Colon (tissue), 2 donors: ENCODE measurements around the gene TP53TG5.

Experiments
- FAIRE-seq: peaks from 2 replicates; lab custom pipeline; 2012; peaks lifted over from hg19 to GRCh38; lab: Jason Lieb, UNC
- donor health status: control.
- donor health status: control.

Gene TP53TG5

GRCh38 chr20:45345104-45345936 lies 32.8 kb downstream of the TP53TG5 start:
- no peak for FAIRE-seq

GRCh38 chr20:45344168-45344860 lies 33.8 kb downstream of the TP53TG5 start:
- no peak for FAIRE-seq

GRCh38 chr20:45343532-45344167 lies 34.5 kb downstream of the TP53TG5 start:
- FAIRE-seq: no peak

GRCh38 chr20:45342855-45343531 lies 35.1 kb downstream of the TP53TG5 start:
- no peak for FAIRE-seq

- FAIRE-seq: no peak
Observed at GRCh38 chr20:45341939-45342854, 35.9 kb downstream of the TP53TG5 start.

- no peak for FAIRE-seq
Observed at GRCh38 chr20:45341579-45341938, 36.6 kb downstream of the TP53TG5 start.

- no peak for FAIRE-seq
Observed at GRCh38 chr20:45340951-45341350, 37.2 kb downstream of the TP53TG5 start.

- no peak for FAIRE-seq
Observed at GRCh38 chr20:45340236-45340847, 37.8 kb downstream of the TP53TG5 start.

GRCh38 chr20:45339799-45340198 lies 38.3 kb downstream of the TP53TG5 start:
- FAIRE-seq: no peak

- no peak for FAIRE-seq
Observed at GRCh38 chr20:45339084-45339483, 39.0 kb downstream of the TP53TG5 start.

GRCh38 chr20:45338121-45339030 lies 39.7 kb downstream of the TP53TG5 start:
- FAIRE-seq: no peak

GRCh38 chr20:45337367-45338120 lies 40.6 kb downstream of the TP53TG5 start:
- FAIRE-seq: no peak

- FAIRE-seq: no peak
Observed at GRCh38 chr20:45336530-45337366, 41.4 kb downstream of the TP53TG5 start.

GRCh38 chr20:45330476-45330875 lies 47.6 kb downstream of the TP53TG5 start:
- FAIRE-seq: no peak

- no peak for FAIRE-seq
Observed at GRCh38 chr20:45329497-45330319, 48.4 kb downstream of the TP53TG5 start.

GRCh38 chr20:45328451-45328850 lies 49.7 kb downstream of the TP53TG5 start:
- FAIRE-seq: no peak

GRCh38 chr20:45325371-45325770 lies 52.8 kb downstream of the TP53TG5 start:
- no peak for FAIRE-seq
